IMR-90 (cell line): ENCODE results near the gene TNFRSF18. TPM values are rescaled to one million over a fixed set of nuclear protein-coding genes. Genes with fewer than 3 reads are reported as not detected.

Source experiments
- ATAC-seq: fragments of 200-7000 bp; cut with Tn5 transposase; 2 replicates; pipeline ENCODE4 v1.9.1; 2020; ENCODE audit warnings: low read depth, mild to moderate bottlenecking, moderate library complexity
- BruUV-seq: library from RNA; stranded (reverse); fragments of 400-500 nt; replicated peaks from 2 replicates; lab custom pipeline; 2021; lab: Mats Ljungman, UMichigan
- CTCF ChIA-PET: fragments of 300-600 bp; formaldehyde crosslinking; extraction: SDS; loops from one replicate; lab custom pipeline; 2021; ENCODE audit warnings: antibody characterized with exemption; lab: Yijun Ruan, JAX
- POLR2A ChIA-PET: fragments of 300-600 bp; sonication (Branson Sonifier 250); formaldehyde crosslinking; loops from one replicate; lab custom pipeline; 2022; ENCODE audit warnings: antibody characterized with exemption; ENCODE audit not compliant: unreplicated experiment; lab: Charles Lee
- DNase-seq: peaks from one replicate; pipeline ENCODE4 v3.0.0; 2013
- H2AFZ ChIP-seq: replicated peaks from 2 replicates; pipeline ENCODE3; 2013; ENCODE audit warnings: low read length, mild to moderate bottlenecking; ENCODE audit not compliant: poor library complexity
- H2AK5ac ChIP-seq: 2 replicates; pipeline ENCODE4 v1.6.1; 2013; ENCODE audit warnings: low read depth, low read length, inconsistent platforms
- H2AK9ac ChIP-seq: replicated peaks from 2 replicates; pipeline ENCODE3; 2013; ENCODE audit warnings: mild to moderate bottlenecking, low read depth, low read length, moderate library complexity; ENCODE audit not compliant: poor library complexity
- H2BK120ac ChIP-seq: 2 replicates; pipeline ENCODE4 v1.6.1; 2013; ENCODE audit warnings: low read depth, low read length, inconsistent platforms
- H2BK15ac ChIP-seq: 3 replicates; pipeline ENCODE4 v1.6.1; 2013; ENCODE audit warnings: low read depth, low read length, inconsistent platforms
- H2BK20ac ChIP-seq: 2 replicates; pipeline ENCODE4 v1.6.1; 2013; ENCODE audit warnings: low read depth, mild to moderate bottlenecking, inconsistent platforms, low read length, moderate library complexity
- H2BK5ac ChIP-seq: 2 replicates; pipeline ENCODE4 v1.6.1; 2013; ENCODE audit warnings: mild to moderate bottlenecking, low read depth, low read length, inconsistent platforms; ENCODE audit not compliant: poor library complexity, severe bottlenecking
- H3K14ac ChIP-seq: replicated peaks from 2 replicates; pipeline ENCODE4 v1.6.1; 2013; ENCODE audit warnings: low read depth, low read length, inconsistent platforms
- H3K18ac ChIP-seq: 2 replicates; pipeline ENCODE4 v1.6.1; 2013; ENCODE audit warnings: low read depth, low read length, control low read depth
- H3K23ac ChIP-seq: 2 replicates; pipeline ENCODE4 v1.6.1; 2013; ENCODE audit warnings: low read depth, low read length, inconsistent platforms
- H3K27ac ChIP-seq: 2 replicates; pipeline ENCODE4 v1.5.1; 2013; ENCODE audit warnings: mild to moderate bottlenecking, control low read depth, low read length; ENCODE audit not compliant: insufficient read depth
- H3K27me3 ChIP-seq: 2 replicates; pipeline ENCODE4 v1.6.1; 2013; ENCODE audit warnings: low read length; ENCODE audit not compliant: control insufficient read depth, insufficient read depth
- H3K36me3 ChIP-seq: 2 replicates; pipeline ENCODE4 v1.6.1; 2013; ENCODE audit warnings: low read length, mixed read lengths; ENCODE audit not compliant: control insufficient read depth, insufficient read depth
- H3K4ac ChIP-seq: 2 replicates; pipeline ENCODE4 v1.6.1; 2013; ENCODE audit warnings: low read depth, low read length, inconsistent platforms
- H3K4me1 ChIP-seq: 2 replicates; pipeline ENCODE4 v1.6.1; 2013; ENCODE audit warnings: low read length, mixed read lengths; ENCODE audit not compliant: control insufficient read depth, insufficient read depth
- H3K4me2 ChIP-seq: 2 replicates; pipeline ENCODE4 v1.6.1; 2013; ENCODE audit warnings: low read depth, mild to moderate bottlenecking, control low read depth, low read length, moderate library complexity
- H3K4me3 ChIP-seq: 2 replicates; pipeline ENCODE4 v1.5.1; 2013; ENCODE audit warnings: low read depth, mild to moderate bottlenecking, control low read depth, low read length, moderate library complexity; ENCODE audit not compliant: insufficient read depth
- H3K56ac ChIP-seq: 2 replicates; pipeline ENCODE4 v1.6.1; 2013; ENCODE audit warnings: low read length, inconsistent platforms; ENCODE audit not compliant: insufficient read depth; ENCODE audit errors: extremely low read depth
- H3K79me1 ChIP-seq, 2 experiments: 2 replicates each; pipeline ENCODE4 v1.6.1; 2013; ENCODE audit warnings: low read length in 2 of 2, inconsistent platforms in 1 of 2, low read depth in 1 of 2
- H3K9ac ChIP-seq: 2 replicates; pipeline ENCODE4 v1.6.1; 2013; ENCODE audit warnings: low read depth, low read length, control low read depth
- H3K9me1 ChIP-seq: 2 replicates; pipeline ENCODE4 v1.6.1; 2013; ENCODE audit warnings: low read length, inconsistent platforms; ENCODE audit not compliant: insufficient read depth
- H3K9me3 ChIP-seq: 2 replicates; pipeline ENCODE4 v1.6.1; 2013; ENCODE audit warnings: low read length; ENCODE audit not compliant: control insufficient read depth, insufficient read depth
- H4K20me1 ChIP-seq: 2 replicates; pipeline ENCODE4 v1.6.1; 2013; ENCODE audit warnings: low read length, inconsistent platforms; ENCODE audit not compliant: insufficient read depth
- H4K5ac ChIP-seq: 2 replicates; pipeline ENCODE4 v1.6.1; 2013; ENCODE audit warnings: mild to moderate bottlenecking, low read depth, low read length, control low read depth
- H4K8ac ChIP-seq, 2 experiments: 2 replicates each; pipeline ENCODE4 v1.6.1; 2013; ENCODE audit warnings: low read depth in 2 of 2, low read length in 2 of 2, control low read depth in 1 of 2, inconsistent platforms in 1 of 2
- H4K91ac ChIP-seq: 2 replicates; pipeline ENCODE4 v1.6.1; 2013; ENCODE audit warnings: low read depth, low read length, inconsistent platforms; ENCODE audit not compliant: insufficient read depth
- CEBPB ChIP-seq: IDR thresholded peaks from 2 replicates; pipeline ENCODE4 v1.6.1; 2012; ENCODE audit warnings: low read depth, low read length, improper control_type of control experiment
- FOS ChIP-seq: fragments of 150-350 bp; IDR thresholded peaks from 2 replicates; pipeline ENCODE4 v1.6.1; 2016; ENCODE audit warnings: low read depth, low read length
- MAFK ChIP-seq: IDR thresholded peaks from 2 replicates; pipeline ENCODE4 v1.6.1; 2012; ENCODE audit warnings: low read depth, low read length, improper control_type of control experiment
- MXI1 ChIP-seq: IDR thresholded peaks from 2 replicates; pipeline ENCODE4 v1.6.1; 2012; ENCODE audit warnings: low read depth, mild to moderate bottlenecking, low read length, moderate library complexity, borderline replicate concordance
- NFE2L2 ChIP-seq: fragments of 150-350 bp; IDR thresholded peaks from 2 replicates; pipeline ENCODE4 v1.6.1; 2016; ENCODE audit warnings: low read depth, mild to moderate bottlenecking, low read length
- POLR2A ChIP-seq: IDR thresholded peaks from 2 replicates; pipeline ENCODE4 v1.6.1; 2012; ENCODE audit warnings: mild to moderate bottlenecking, low read depth, low read length
- RAD21 ChIP-seq: IDR thresholded peaks from 2 replicates; pipeline ENCODE4 v1.6.1; 2012; ENCODE audit warnings: low read length, improper control_type of control experiment
- RCOR1 ChIP-seq: IDR thresholded peaks from 2 replicates; pipeline ENCODE4 v1.6.1; 2012; ENCODE audit warnings: mild to moderate bottlenecking, low read length, improper control_type of control experiment; ENCODE audit not compliant: insufficient replicate concordance
- RFX5 ChIP-seq: IDR thresholded peaks from 2 replicates; pipeline ENCODE4 v1.8.0; 2012; ENCODE audit warnings: low read depth, mild to moderate bottlenecking, low read length, moderate library complexity
- USF2 ChIP-seq: fragments of 150-350 bp; IDR thresholded peaks from 2 replicates; pipeline ENCODE4 v1.6.1; 2017; ENCODE audit warnings: mild to moderate bottlenecking, antibody characterized with exemption, low read length, low read depth
- WGBS, 2 experiments: methylation state at CpG; one replicate each; pipeline versions ENCODE4 v1.1.5 to v1.1.7; 2013; ENCODE audit warnings: missing lambda C conversion rate in 2 of 2; ENCODE audit not compliant: insufficient read length in 1 of 2; ENCODE audit errors: extremely low coverage in 2 of 2; 5-methylcytosine and 5-hydroxymethylcytosine counted together
- dilution Hi-C: fragments of 300-500 bp; cut with HindIII; formaldehyde crosslinking; loops from one replicate; pipeline ENCODE4 v1.14.3; 2018; ENCODE audit warnings: low sequenced_read_pairs; ENCODE audit not compliant: unreplicated experiment
- in situ Hi-C: fragments of 300-500 bp; cut with MboI; formaldehyde crosslinking; loops from 3 replicates; pipeline ENCODE4 v1.14.3; 2019; ENCODE audit warnings: low sequenced_read_pairs, inconsistent platforms, mixed read lengths
- intact Hi-C: fragments of 100-400 bp; cut with micrococcal nuclease; formaldehyde crosslinking; loops from 2 replicates; pipeline ENCODE4 v1.10.0; 2022
- polyA plus RNA-seq, 3 experiments: library from polyadenylated mRNA; depleted of rRNA; stranded (reverse); fragments of >200 nt; gene quantifications; 2 replicates each; pipeline ENCODE4 v1.2.3, GENCODE V29; 2012; ENCODE audit warnings: low replicate concordance in 1 of 3
- total RNA-seq: library from RNA; depleted of rRNA; stranded (reverse); fragments of >200 nt; gene quantifications from 2 replicates; pipeline ENCODE4 v1.2.3, GENCODE V29; 2012
- TF ChIP-seq, protein P1 (sequence below): conservative IDR thresholded peaks from 2 replicates; pipeline ENCODE4 v1.5.1; 2012; ENCODE audit warnings: mild to moderate bottlenecking, low read depth, low read length, improper control_type of control experiment

The TNFRSF18 gene
- total and polyA plus RNA-seq, 2 of the 4 experiments (the other 2 are of a cell fraction), result 0.18 to 1.0 TPM

- Histone ChIP-seq H2BK20ac (no peak overlapping the region), H3K4me2 (no peak overlapping the region), H3K9me3 (no peaks in the 10 kb centered on the region; the same call in 1 of the 2 replicates), H3K56ac (no peak overlapping the region), H2BK15ac (no peak overlapping the region), H4K5ac (no peak overlapping the region), H4K20me1 (no peaks in the 10 kb centered on the region), H3K9ac (no peak overlapping the region), H3K27me3 (no peaks in the 10 kb centered on the region), H2AK9ac (no peak overlapping the region), H3K79me1 (no peaks in the 10 kb centered on the region), H3K27ac (no peak overlapping the region), H2BK120ac (no peak overlapping the region), H2AFZ (peak overlapping the region; percentile 73), H3K9me1 (no peaks in the 10 kb centered on the region; the same call in 1 of the 2 replicates), H3K4me1 (peaks cover 11% of the 10 kb centered on the region), H4K91ac (no peak overlapping the region), H3K36me3 (no peaks in the 10 kb centered on the region), H3K4me3 (no peak overlapping the region), H4K8ac (no peak overlapping the region), H3K23ac (no peak overlapping the region), H2AK5ac (no peak overlapping the region), H3K14ac (no peak overlapping the region), H3K4ac (no peak overlapping the region), H2BK5ac (no peak overlapping the region), H3K18ac (no peak overlapping the region)
- 92% methylated on average over 4 of the region's 26 CpGs; no CpG with 5 or more reads in 1 of the 2 experiments for WGBS, 2 experiments
- BruUV-seq, result no TSS peak
- ATAC-seq, result no peak
- in situ Hi-C loops (no loop called here), intact Hi-C loops (no loop called here), dilution Hi-C loops (no loop called here)
- no peak for TF ChIP-seq MXI1
- TF ChIP-seq RAD21, result no peak
- no peak for TF ChIP-seq FOS
- no peak for TF ChIP-seq RFX5
- TF ChIP-seq, protein P1, sequence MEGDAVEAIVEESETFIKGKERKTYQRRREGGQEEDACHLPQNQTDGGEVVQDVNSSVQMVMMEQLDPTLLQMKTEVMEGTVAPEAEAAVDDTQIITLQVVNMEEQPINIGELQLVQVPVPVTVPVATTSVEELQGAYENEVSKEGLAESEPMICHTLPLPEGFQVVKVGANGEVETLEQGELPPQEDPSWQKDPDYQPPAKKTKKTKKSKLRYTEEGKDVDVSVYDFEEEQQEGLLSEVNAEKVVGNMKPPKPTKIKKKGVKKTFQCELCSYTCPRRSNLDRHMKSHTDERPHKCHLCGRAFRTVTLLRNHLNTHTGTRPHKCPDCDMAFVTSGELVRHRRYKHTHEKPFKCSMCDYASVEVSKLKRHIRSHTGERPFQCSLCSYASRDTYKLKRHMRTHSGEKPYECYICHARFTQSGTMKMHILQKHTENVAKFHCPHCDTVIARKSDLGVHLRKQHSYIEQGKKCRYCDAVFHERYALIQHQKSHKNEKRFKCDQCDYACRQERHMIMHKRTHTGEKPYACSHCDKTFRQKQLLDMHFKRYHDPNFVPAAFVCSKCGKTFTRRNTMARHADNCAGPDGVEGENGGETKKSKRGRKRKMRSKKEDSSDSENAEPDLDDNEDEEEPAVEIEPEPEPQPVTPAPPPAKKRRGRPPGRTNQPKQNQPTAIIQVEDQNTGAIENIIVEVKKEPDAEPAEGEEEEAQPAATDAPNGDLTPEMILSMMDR, result no peak
- no peak for TF ChIP-seq POLR2A
- no peak for TF ChIP-seq RCOR1
- no peak for TF ChIP-seq MAFK
- no peak for TF ChIP-seq NFE2L2
- no peak for TF ChIP-seq CEBPB
- no peak for TF ChIP-seq USF2
- DNase-seq, result no peak
- ChIA-PET POLR2A (no interaction called here), CTCF (no interaction called here)
Measured at GRCh38 chr1:1156140-1157032, 50.0 kb downstream of the TNFRSF18 start.
